Measurements from ENCODE around the gene KIRREL3.

DNA sequence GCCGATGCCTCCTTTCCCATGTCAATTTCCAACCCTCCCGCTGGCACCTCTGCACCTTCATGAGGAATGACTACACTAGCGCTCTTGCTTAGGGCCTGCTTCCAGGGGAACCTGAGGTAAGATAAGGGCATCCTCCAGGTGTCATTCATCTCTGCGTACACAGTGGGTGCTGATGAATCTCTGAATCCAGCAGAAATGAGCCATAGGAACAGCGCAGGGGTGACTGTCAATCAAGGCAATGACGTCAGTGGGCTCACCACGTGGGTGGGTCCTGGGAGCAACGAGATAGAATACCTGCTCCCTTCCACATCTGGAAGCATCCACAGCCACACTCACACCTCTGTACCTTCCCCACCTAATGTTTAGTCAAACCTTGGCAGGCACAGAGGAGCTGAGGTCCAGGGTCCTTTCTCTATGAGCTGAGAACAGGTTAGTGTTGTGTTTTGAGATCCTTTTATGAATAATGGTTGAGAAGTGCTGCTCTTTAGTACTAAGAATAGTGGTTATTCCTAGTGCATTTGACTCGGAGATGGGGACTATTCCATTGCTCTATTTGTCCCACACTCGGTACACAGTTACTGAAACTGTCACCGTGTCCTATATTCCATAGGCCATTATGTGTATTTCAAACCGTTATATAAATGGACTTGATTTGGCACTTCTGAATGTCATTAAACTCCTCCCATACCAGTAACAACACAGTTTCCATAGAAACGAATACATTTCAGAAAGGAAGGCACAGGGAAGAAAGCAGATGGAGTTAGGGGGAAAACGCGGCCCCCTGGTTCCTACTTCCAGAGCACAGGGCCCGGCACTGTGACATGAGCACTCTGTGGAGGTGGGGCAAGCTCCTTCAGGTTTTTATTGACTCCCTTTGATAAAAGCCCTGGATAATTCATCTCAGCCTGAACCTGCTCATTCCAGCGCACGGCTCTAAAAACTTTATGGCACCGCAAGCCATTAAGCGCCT, 451.7 kb downstream of the KIRREL3 start:
- TF ChIP-seq EZH2 (IDR thresholded peaks at IDR 0.05; ENCODE audit: insufficient read depth, poor library complexity, severe bottlenecking) (no peak), EZH2phosphoT487 (IDR thresholded peaks at IDR 0.05; ENCODE audit: insufficient read depth, low read depth) (no peak)
